Uterus (tissue), 4 donors: ENCODE measurements around the gene FAR2. TPM values are rescaled to one million over a fixed set of nuclear protein-coding genes. Genes with fewer than 3 reads are reported as not detected.
"Not testable (repeated sequence)": the region's sequence is repeated elsewhere in the genome, so short reads cannot be mapped to it uniquely, and the experiment has no call there.

Experiments used
- DNase-seq, 2 donors: peaks; one replicate each; pipeline ENCODE4 v3.0.0-alpha.2; 2019 to 2020
- H3K27ac ChIP-seq, 2 donors: fragments of 200-600 bp; sonication (generic); 1 replicate in 1 of 2; 2 replicates in 1 of 2; pipeline ENCODE4 v1.5.1; 2016 to 2018
- H3K27me3 ChIP-seq, 2 donors: fragments of 200-600 bp; sonication (generic); one replicate each; pipeline ENCODE4 v1.5.1; 2018 to 2019; ENCODE audit warnings: control low read depth in 1 of 2
- H3K36me3 ChIP-seq, 2 donors: fragments of 200-600 bp; sonication (generic); one replicate each; pipeline ENCODE4 v1.5.1; 2019; ENCODE audit warnings: control low read depth in 1 of 2
- H3K4me1 ChIP-seq, 2 donors: fragments of 200-600 bp; sonication (generic); one replicate each; pipeline ENCODE4 v1.5.1; 2018 to 2019; ENCODE audit warnings: control low read depth in 1 of 2
- H3K4me3 ChIP-seq, 2 donors: fragments of 200-600 bp; sonication (generic); 1 replicate in 1 of 2; 2 replicates in 1 of 2; pipeline ENCODE4 v1.5.1; 2018 to 2019; ENCODE audit warnings: mild to moderate bottlenecking in 1 of 2
- H3K9me3 ChIP-seq, 2 donors: fragments of 200-600 bp; sonication (generic); one replicate each; pipeline ENCODE4 v1.5.1; 2019; ENCODE audit warnings: control low read depth in 1 of 2
- POLR2A ChIP-seq, 2 donors: fragments of 450-650 bp; IDR thresholded peaks; one replicate each; pipeline ENCODE4 v1.6.1; 2016; ENCODE audit warnings: antibody characterized with exemption in 2 of 2, mild to moderate bottlenecking in 1 of 2, moderate library complexity in 1 of 2
- intact Hi-C: fragments of 100-400 bp; cut with DNase I; formaldehyde crosslinking; loops from one replicate; pipeline ENCODE4 v1.15.1; 2023; ENCODE audit warnings: low total_unique reads
- total RNA-seq, 4 donors: library from RNA; depleted of rRNA in 3 of 4; stranded (reverse); fragments of >200 nt in 3 of 4; gene quantifications; one replicate each; pipeline versions ENCODE4 v1.1.0 to v1.2.4, GENCODE V29; 2014 to 2023
- TF ChIP-seq, protein P1 (sequence below), 4 experiments: fragments of 200-600 bp in 2 of 4; fragments of 450-650 bp in 2 of 4; sonication (generic) in 2 of 4; IDR thresholded peaks; one replicate each; pipeline ENCODE4 v1.5.1; 2016 to 2019; ENCODE audit warnings: antibody characterized with exemption in 4 of 4, mild to moderate bottlenecking in 2 of 4, moderate library complexity in 1 of 4
- donor health status: DM: yes; HTN: yes; CAD: no.

Gene FAR2
- total RNA-seq, 4 donors from 2014 or later = 4.7 to 14.4 (median 9.5) TPM

DNA sequence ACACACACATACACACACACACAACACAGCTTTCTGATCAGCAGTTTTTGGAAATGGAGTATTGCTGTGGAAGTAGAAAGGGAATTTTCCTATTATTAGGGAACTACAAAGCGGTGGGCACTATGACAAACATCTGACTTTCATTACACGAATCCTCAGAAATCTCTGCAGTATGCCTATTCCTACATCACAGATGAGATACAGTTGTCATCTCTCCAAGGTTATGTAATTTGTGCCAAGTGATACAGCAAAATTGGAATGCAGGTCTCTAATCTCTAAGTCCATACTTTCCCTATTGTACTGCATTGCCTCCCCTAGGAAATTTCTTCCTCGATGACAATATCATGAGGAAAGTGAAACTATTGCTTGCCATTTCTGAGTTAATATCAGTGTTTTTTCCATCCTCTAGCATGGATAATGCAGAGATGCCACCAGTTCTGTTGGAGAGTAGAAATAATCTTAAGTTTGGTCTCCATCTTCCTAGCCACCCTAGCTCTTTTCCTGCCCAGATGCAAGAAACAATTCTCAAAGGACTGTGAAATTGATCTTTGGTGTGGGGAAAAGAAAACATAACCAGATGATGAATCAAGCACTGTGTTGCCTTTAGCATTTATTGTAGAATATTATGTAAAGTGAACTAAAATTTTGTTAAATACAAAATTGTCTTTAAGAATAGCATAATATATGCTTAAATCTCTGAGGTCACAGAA lies 137.2 kb downstream of the FAR2 start:
- Histone ChIP-seq H3K4me1 (no peaks in the 10 kb centered on the region), H3K4me3 (no peak overlapping the region), H3K27ac (no peak overlapping the region), H3K36me3 (no peaks in the 10 kb centered on the region), H3K27me3 (no peaks in the 10 kb centered on the region), H3K9me3 (no peaks in the 10 kb centered on the region)
- TF ChIP-seq, protein P1, sequence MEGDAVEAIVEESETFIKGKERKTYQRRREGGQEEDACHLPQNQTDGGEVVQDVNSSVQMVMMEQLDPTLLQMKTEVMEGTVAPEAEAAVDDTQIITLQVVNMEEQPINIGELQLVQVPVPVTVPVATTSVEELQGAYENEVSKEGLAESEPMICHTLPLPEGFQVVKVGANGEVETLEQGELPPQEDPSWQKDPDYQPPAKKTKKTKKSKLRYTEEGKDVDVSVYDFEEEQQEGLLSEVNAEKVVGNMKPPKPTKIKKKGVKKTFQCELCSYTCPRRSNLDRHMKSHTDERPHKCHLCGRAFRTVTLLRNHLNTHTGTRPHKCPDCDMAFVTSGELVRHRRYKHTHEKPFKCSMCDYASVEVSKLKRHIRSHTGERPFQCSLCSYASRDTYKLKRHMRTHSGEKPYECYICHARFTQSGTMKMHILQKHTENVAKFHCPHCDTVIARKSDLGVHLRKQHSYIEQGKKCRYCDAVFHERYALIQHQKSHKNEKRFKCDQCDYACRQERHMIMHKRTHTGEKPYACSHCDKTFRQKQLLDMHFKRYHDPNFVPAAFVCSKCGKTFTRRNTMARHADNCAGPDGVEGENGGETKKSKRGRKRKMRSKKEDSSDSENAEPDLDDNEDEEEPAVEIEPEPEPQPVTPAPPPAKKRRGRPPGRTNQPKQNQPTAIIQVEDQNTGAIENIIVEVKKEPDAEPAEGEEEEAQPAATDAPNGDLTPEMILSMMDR (IDR thresholded peaks at IDR 0.05) = no peak
- TF ChIP-seq POLR2A (IDR thresholded peaks at IDR 0.05) = no peak
- intact Hi-C loops = no loop called here
- no peak for DNase-seq

DNA sequence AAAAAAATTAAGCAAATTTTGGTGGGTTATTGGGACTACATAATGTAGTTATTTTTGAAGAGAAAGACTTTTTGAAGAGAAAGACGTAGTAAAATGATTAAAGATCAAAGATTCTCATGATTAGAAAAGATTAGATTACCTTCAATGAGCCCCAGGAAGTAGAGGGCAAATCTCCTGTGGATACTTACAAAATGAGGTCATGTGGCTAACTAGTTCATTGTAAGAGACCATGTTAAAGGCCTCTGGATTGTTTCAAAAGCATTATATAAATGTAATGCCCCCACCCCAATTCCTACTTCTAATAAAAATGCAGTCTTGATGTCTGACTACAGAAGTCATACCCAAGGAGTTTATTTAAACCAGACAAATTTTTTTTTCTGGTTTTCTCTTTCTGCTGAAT lies 138.5 kb downstream of the FAR2 start:
- DNase-seq = no peak
- no peaks in the 10 kb centered on the region for H3K9me3 ChIP-seq
- no peak overlapping the region for H3K4me3 ChIP-seq
- no peak for TF ChIP-seq POLR2A (IDR thresholded peaks at IDR 0.05)
- TF ChIP-seq, protein P1 (IDR thresholded peaks at IDR 0.05) = no peak
- intact Hi-C loops = no loop called here
- H3K27me3 ChIP-seq = no peaks in the 10 kb centered on the region
- no peaks in the 10 kb centered on the region for H3K4me1 ChIP-seq
- H3K36me3 ChIP-seq = no peaks in the 10 kb centered on the region
- no peak overlapping the region for H3K27ac ChIP-seq

DNA sequence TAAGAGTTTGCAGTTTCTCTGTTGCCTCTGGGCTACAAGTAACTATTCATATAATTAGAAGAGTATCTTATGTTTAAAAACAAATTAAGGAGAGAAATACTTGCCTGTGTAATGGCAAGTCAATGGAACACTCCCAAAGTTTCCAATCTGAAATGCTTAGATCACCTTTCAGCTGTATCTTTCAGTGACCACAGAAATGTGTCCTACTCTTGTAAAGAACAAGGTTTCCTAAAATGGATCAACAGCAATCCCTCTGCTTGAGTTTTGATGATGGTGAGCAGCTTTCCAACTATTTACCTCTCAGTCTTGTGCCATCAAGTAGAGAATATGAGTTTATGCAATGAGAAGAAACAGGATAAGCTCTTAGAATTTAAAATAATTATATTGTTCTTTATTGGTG lies 139.0 kb downstream of the FAR2 start:
- DNase-seq = no peak
- Histone ChIP-seq H3K4me3 (no peak overlapping the region), H3K4me1 (no peaks in the 10 kb centered on the region), H3K27me3 (no peaks in the 10 kb centered on the region), H3K27ac (no peak overlapping the region), H3K9me3 (no peaks in the 10 kb centered on the region), H3K36me3 (no peaks in the 10 kb centered on the region)
- intact Hi-C loops = no loop called here
- TF ChIP-seq, protein P1 (IDR thresholded peaks at IDR 0.05) = no peak
- no peak for TF ChIP-seq POLR2A (IDR thresholded peaks at IDR 0.05)

DNA sequence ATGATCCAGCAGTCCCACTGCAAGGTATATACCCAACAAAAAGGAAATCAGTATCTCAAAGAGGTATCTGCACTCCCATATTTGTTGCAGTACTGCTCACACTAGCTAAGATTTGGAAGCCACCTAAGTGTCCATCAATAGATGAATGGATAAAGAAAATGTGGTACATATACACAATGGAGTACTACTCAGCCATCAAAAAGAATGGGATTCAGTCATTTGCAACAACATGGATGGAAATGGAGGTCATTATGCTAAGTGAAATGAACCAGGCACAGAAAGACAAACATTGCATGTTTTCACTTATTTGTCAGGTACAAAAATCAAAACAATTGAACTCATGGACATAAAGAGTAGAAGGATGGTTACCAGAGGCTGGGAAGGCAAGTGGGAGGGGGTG lies 141.4 kb downstream of the FAR2 start:
- H3K36me3 ChIP-seq, intact Hi-C loops, H3K27ac ChIP-seq, DNase-seq, H3K27me3 ChIP-seq, H3K4me3 ChIP-seq, H3K9me3 ChIP-seq, H3K4me1 ChIP-seq: not testable (repeated sequence)

DNA sequence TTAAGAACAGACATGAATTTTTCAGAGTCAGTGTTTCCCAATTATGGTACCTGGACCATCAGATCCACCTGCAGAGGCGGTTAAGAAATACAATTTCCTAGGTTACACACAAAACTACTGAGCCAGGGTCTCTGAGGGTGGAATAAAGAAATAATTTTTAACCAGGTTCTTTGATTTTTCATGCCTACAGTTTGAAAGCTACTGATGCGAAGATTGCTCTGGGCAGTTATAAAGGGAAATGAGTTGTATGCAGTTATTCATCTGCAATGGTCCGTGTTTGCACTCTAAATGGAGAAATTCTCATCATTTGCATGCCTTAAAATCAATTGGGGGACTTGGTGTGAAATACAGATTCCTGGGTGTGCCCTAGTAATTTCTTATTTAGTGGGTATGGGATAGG lies 142.1 kb downstream of the FAR2 start:
- TF ChIP-seq, protein P1 (IDR thresholded peaks at IDR 0.05) = no peak
- TF ChIP-seq POLR2A (IDR thresholded peaks at IDR 0.05) = no peak
- Histone ChIP-seq H3K4me1 (no peaks in the 10 kb centered on the region), H3K27ac (no peak overlapping the region), H3K4me3 (no peak overlapping the region), H3K36me3 (no peaks in the 10 kb centered on the region), H3K9me3 (no peaks in the 10 kb centered on the region), H3K27me3 (no peaks in the 10 kb centered on the region)
- intact Hi-C loops = no loop called here
- no peak for DNase-seq

DNA sequence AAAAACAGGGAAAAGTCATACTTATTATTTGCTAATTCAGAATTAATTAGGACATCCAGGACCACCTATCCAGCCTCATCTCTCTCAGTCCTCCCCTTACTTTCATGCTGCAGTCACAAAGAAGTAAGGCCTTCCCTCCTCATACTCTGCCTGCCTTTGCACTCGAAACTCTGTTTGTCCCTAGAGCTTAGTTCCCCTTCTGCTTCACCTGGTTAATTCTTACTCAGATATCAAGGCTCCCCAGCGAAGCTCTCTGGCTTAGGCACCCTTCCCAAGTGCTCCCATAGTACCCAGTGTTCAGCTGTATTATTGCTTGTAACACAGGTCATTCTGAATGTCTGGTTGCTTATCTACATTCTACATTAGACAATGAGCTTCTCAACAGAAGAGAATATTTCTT lies 150.6 kb downstream of the FAR2 start:
- no peak for DNase-seq
- intact Hi-C loops = no loop called here
- Histone ChIP-seq H3K36me3 (no peaks in the 10 kb centered on the region), H3K9me3 (no peaks in the 10 kb centered on the region), H3K27me3 (no peaks in the 10 kb centered on the region), H3K4me1 (no peaks in the 10 kb centered on the region), H3K4me3 (no peak overlapping the region), H3K27ac (no peak overlapping the region)
- TF ChIP-seq POLR2A (IDR thresholded peaks at IDR 0.05) = no peak
- TF ChIP-seq, protein P1 (IDR thresholded peaks at IDR 0.05) = no peak
